Measurements from ENCODE around the gene PPP1R7.

GRCh38 chr2:241177526-241178334 is 27.5 kb downstream of the PPP1R7 start:
- no peak for TF ChIP-seq POLR2A (IDR thresholded peaks at IDR 0.05; ENCODE audit: low read length)
- TF ChIP-seq GATA1 (IDR thresholded peaks at IDR 0.05; ENCODE audit: low read depth, low read length), result no peak

All from erythroblast (primary cell).